ENCODE results near the gene MED15. TPM values are rescaled to one million over a fixed set of nuclear protein-coding genes. Genes with fewer than 3 reads are reported as not detected.

Gene MED15
- total and polyA plus RNA-seq, 2 of the 8 experiments (the other 6 are each of a cell fraction or from before 2014, with no cell fraction given): 28.3 to 57.1 TPM

GRCh38 chr22:20499769-20500168, 7.6 kb upstream of the MED15 start (continued):
- TF ChIP-seq GABPA (IDR thresholded peaks at IDR 0.05; ENCODE audit: borderline replicate concordance, insufficient read depth, low read length) (no peak), EP300 (IDR thresholded peaks at IDR 0.05; ENCODE audit: borderline replicate concordance in 1 of 2, low read depth in 2 of 2, low read length in 2 of 2) (no peak)

All from H1 (cell line).